Ovary (tissue), 9 donors: ENCODE measurements around the gene TCERG1L. TPM values are rescaled to one million over a fixed set of nuclear protein-coding genes. Genes with fewer than 3 reads are reported as not detected.

Source experiments
- DNase-seq, 5 donors: peaks; one replicate each; pipeline ENCODE4 v3.0.0-alpha.2; 2019 to 2020
- H3K27ac ChIP-seq, 2 donors: fragments of 200-600 bp; one replicate each; pipeline versions ENCODE4 v1.5.1 to v1.8.0; 2019 to 2022
- H3K27me3 ChIP-seq: fragments of 200-600 bp; one replicate; pipeline ENCODE4 v1.8.0; 2022
- H3K36me3 ChIP-seq: fragments of 200-600 bp; sonication (generic); one replicate; pipeline ENCODE4 v1.5.1; 2019
- H3K4me1 ChIP-seq: one replicate; pipeline ENCODE4 v1.8.1; 2013; ENCODE audit warnings: mild to moderate bottlenecking, moderate library complexity; ENCODE audit not compliant: insufficient read depth
- H3K4me3 ChIP-seq: fragments of 200-600 bp; sonication (generic); one replicate; pipeline ENCODE4 v1.5.1; 2017
- H3K9me3 ChIP-seq, 2 donors: fragments of 200-600 bp in 1 of 2; sonication (generic) in 1 of 2; one replicate each; pipeline versions ENCODE4 v1.5.1 to v1.8.1; 2013 to 2019; ENCODE audit warnings: mild to moderate bottlenecking in 1 of 2, moderate library complexity in 1 of 2
- CTCF ChIP-seq, 3 donors: fragments of 450-650 bp in 2 of 3; fragments of 200-600 bp in 1 of 3; IDR thresholded peaks; one replicate each; pipeline versions ENCODE4 v1.5.1 to v1.8.0; 2016 to 2022; ENCODE audit warnings: antibody characterized with exemption in 3 of 3, mild to moderate bottlenecking in 1 of 3
- EP300 ChIP-seq: sonication (generic); formaldehyde crosslinking; IDR thresholded peaks from one replicate; pipeline ENCODE4 v1.6.1; 2017; ENCODE audit warnings: antibody characterized with exemption
- POLR2A ChIP-seq: fragments of 450-650 bp; IDR thresholded peaks from one replicate; pipeline ENCODE4 v1.6.1; 2017; ENCODE audit warnings: antibody characterized with exemption, mild to moderate bottlenecking, moderate library complexity
- WGBS, 3 donors: extraction: QIAGEN DNeasy Blood & Tissue Kit in 1 of 3; methylation state at CpG; one replicate each; pipeline versions ENCODE4 v1.1.5 to v1.1.7; 2013 to 2017; 5-methylcytosine and 5-hydroxymethylcytosine counted together
- intact Hi-C, 4 donors: fragments of 100-400 bp; cut with DNase I; formaldehyde crosslinking; loops; one replicate each; pipeline versions ENCODE4 v1.11.0 to v1.15.1; 2022 to 2023
- polyA plus RNA-seq, 2 donors: library from polyadenylated mRNA; stranded (reverse); fragments of 200-250 nt in 1 of 2; fragments of 350-450 nt in 1 of 2; fragmentation: Illumina TruSeq in 1 of 2; extraction: RNeasy Lipid Tissue Mini Kit (QIAGEN cat#74804) in 1 of 2; gene quantifications; one replicate each; pipeline ENCODE4 v1.2.3, GENCODE V29; 2013 to 2014
- total RNA-seq, 7 donors: library from RNA; depleted of rRNA in 2 of 7; stranded (reverse); fragments of >200 nt in 2 of 7; fragmentation: NEBNext Ultra II Directional in 3 of 7; extraction: Animal tissue kit (Norgen Biotek cat#: 25700) in 3 of 7; gene quantifications; one replicate each; pipeline versions ENCODE4 v1.1.0 to v1.2.4, GENCODE V29; 2016 to 2023
- donor health status: DM: no; HTN: no; CAD: no; lungs with moderate emphysema.
- donor health status: DM: no; HTN: no; CAD: no.
- donor health status: Bipolar disorder and iron deficiency.
- donor health status: DM: yes; HTN: yes; CAD: no.
- donor health status: DM: no; HTN: no; CAD: no.
- donor health status: DM: yes; HTN: yes; CAD: no.

The TCERG1L gene
- total and polyA plus RNA-seq, 9 donors: 1.1 to 8.0 (median 1.8) TPM

GRCh38 chr10:131119626-131120355, 191.7 kb downstream of the TCERG1L start:
- Histone ChIP-seq H3K4me1 (no peaks in the 10 kb centered on the region), H3K27me3 (no peaks in the 10 kb centered on the region), H3K9me3 (no peaks in the 10 kb centered on the region), H3K4me3 (no peak overlapping the region), H3K27ac (no peak overlapping the region), H3K36me3 (no peaks in the 10 kb centered on the region)
- WGBS, 3 donors: 85 to 88% (median 88%) methylated on average over 17 of the region's 17 CpGs
- intact Hi-C loops: no loop called here
- no peak for DNase-seq
- TF ChIP-seq POLR2A: no peak
- no peak for TF ChIP-seq CTCF (IDR thresholded peaks at IDR 0.05)

- Histone ChIP-seq H3K4me1 (no peaks in the 10 kb centered on the region), H3K27ac (no peak overlapping the region), H3K4me3 (no peak overlapping the region), H3K36me3 (no peaks in the 10 kb centered on the region), H3K27me3 (no peaks in the 10 kb centered on the region), H3K9me3 (no peaks in the 10 kb centered on the region)
- WGBS, 3 donors: 90 to 94% (median 92%) methylated on average over 21 of the region's 21 CpGs
- DNase-seq: no peak
- intact Hi-C loops: no loop called here
- TF ChIP-seq POLR2A: no peak
- no peak for TF ChIP-seq CTCF (IDR thresholded peaks at IDR 0.05)
- no peak for TF ChIP-seq EP300
Observed at GRCh38 chr10:131117416-131118212, 193.9 kb downstream of the TCERG1L start.

- TF ChIP-seq EP300 (no peak), POLR2A (no peak), CTCF (IDR thresholded peaks at IDR 0.05) (no peak)
- 88 to 98% (median 92%) methylated on average over 9 of the region's 9 CpGs for WGBS, 3 donors
Observed at GRCh38 chr10:131116991-131117375, 194.5 kb downstream of the TCERG1L start.

GRCh38 chr10:131116216-131116990, 195.1 kb downstream of the TCERG1L start:
- H3K27ac ChIP-seq: no peak overlapping the region
- DNase-seq: no peak
- WGBS, 3 donors: 85 to 91% (median 90%) methylated on average over 24 of the region's 24 CpGs
- H3K4me3 ChIP-seq: no peak overlapping the region
- H3K9me3 ChIP-seq: no peaks in the 10 kb centered on the region
- no peaks in the 10 kb centered on the region for H3K4me1 ChIP-seq
- no peak for TF ChIP-seq CTCF (IDR thresholded peaks at IDR 0.05)
- TF ChIP-seq POLR2A: no peak
- no peak for TF ChIP-seq EP300
- H3K27me3 ChIP-seq: no peaks in the 10 kb centered on the region
- H3K36me3 ChIP-seq: no peaks in the 10 kb centered on the region
- intact Hi-C loops: no loop called here

More at GRCh38 chr10:131116991-131117375, 194.5 kb downstream of the TCERG1L start:
- intact Hi-C loops: no loop called here
- no peaks in the 10 kb centered on the region for H3K27me3 ChIP-seq
- no peak overlapping the region for H3K4me3 ChIP-seq
- H3K36me3 ChIP-seq: no peaks in the 10 kb centered on the region
- no peaks in the 10 kb centered on the region for H3K9me3 ChIP-seq
- H3K4me1 ChIP-seq: no peaks in the 10 kb centered on the region
- no peak for DNase-seq
- H3K27ac ChIP-seq: no peak overlapping the region
